Choroid plexus epithelial cell (primary cell): Measurements from ENCODE around the gene IGLL1.
"Not testable (repeated sequence)": the region's sequence is repeated elsewhere in the genome, so short reads cannot be mapped to it uniquely, and the experiment has no call there.

Experiments used
- DNase-seq: peaks from one replicate; pipeline ENCODE4 v3.0.0-alpha.2; 2010; ENCODE audit warnings: low read depth
- H3K4me3 ChIP-seq: 2 replicates; pipeline ENCODE4 v1.5.1; 2011; ENCODE audit warnings: low read depth, mild to moderate bottlenecking, control low read depth, low read length, moderate library complexity
- CTCF ChIP-seq: conservative IDR thresholded peaks from 2 replicates; pipeline ENCODE4 v1.5.1; 2011; ENCODE audit warnings: low read depth, mild to moderate bottlenecking, control low read depth, inconsistent platforms, low read length, moderate library complexity

Gene IGLL1

GRCh38 chr22:23580576-23581259 lies 628 bp upstream of the IGLL1 start:
- TF ChIP-seq CTCF, result no peak
- DNase-seq, result no peak
- H3K4me3 ChIP-seq, result no peak overlapping the region

GRCh38 chr22:23579280-23579679 lies 810 bp downstream of the IGLL1 start:
- H3K4me3 ChIP-seq, result no peak overlapping the region
- DNase-seq, result no peak
- no peak for TF ChIP-seq CTCF

- DNase-seq, result no peak
- no peak for TF ChIP-seq CTCF
Observed at GRCh38 chr22:23578306-23578705, 1.8 kb downstream of the IGLL1 start.

GRCh38 chr22:23576681-23577080 lies 3.4 kb downstream of the IGLL1 start:
- no peak for TF ChIP-seq CTCF
- no peak for DNase-seq
- H3K4me3 ChIP-seq, result no peak overlapping the region

More at GRCh38 chr22:23578306-23578705, 1.8 kb downstream of the IGLL1 start:
- H3K4me3 ChIP-seq, result no peak overlapping the region

- no peak for DNase-seq
- no peak overlapping the region for H3K4me3 ChIP-seq
- TF ChIP-seq CTCF, result no peak
Observed at GRCh38 chr22:23575601-23576000, 4.5 kb downstream of the IGLL1 start.

- H3K4me3 ChIP-seq, result no peak overlapping the region
- DNase-seq, result no peak
- no peak for TF ChIP-seq CTCF
Observed at GRCh38 chr22:23574877-23575276, 5.2 kb downstream of the IGLL1 start.

- no peak for TF ChIP-seq CTCF
- H3K4me3 ChIP-seq, result no peak overlapping the region
- no peak for DNase-seq
Observed at GRCh38 chr22:23574371-23574811, 5.7 kb downstream of the IGLL1 start.

GRCh38 chr22:23573701-23574235 lies 6.3 kb downstream of the IGLL1 start:
- H3K4me3 ChIP-seq, DNase-seq: not testable (repeated sequence)

- H3K4me3 ChIP-seq, DNase-seq: not testable (repeated sequence)
Observed at GRCh38 chr22:23573106-23573505, 7.0 kb downstream of the IGLL1 start.
